ENCODE measurements around the gene GREB1.

DNA sequence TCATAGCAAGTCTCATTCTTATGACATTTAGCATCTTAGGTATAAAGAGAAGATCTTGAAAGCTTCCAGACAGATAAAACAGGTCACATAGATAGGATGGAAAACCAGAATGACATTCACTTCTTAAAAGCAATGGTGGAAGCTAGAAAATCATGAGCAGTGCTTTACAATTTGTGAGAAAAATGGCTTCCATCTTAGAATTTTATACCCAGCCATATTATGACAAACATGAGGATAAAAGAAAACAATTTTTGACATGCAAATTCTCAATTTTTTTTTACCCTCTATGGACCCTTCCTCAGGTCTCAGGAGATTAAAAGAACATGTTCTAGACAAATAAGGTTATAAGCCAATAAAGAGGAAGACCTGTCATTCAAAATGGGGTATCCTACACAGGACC, 129.0 kb downstream of the GREB1 start:
- TF ChIP-seq, protein P1, sequence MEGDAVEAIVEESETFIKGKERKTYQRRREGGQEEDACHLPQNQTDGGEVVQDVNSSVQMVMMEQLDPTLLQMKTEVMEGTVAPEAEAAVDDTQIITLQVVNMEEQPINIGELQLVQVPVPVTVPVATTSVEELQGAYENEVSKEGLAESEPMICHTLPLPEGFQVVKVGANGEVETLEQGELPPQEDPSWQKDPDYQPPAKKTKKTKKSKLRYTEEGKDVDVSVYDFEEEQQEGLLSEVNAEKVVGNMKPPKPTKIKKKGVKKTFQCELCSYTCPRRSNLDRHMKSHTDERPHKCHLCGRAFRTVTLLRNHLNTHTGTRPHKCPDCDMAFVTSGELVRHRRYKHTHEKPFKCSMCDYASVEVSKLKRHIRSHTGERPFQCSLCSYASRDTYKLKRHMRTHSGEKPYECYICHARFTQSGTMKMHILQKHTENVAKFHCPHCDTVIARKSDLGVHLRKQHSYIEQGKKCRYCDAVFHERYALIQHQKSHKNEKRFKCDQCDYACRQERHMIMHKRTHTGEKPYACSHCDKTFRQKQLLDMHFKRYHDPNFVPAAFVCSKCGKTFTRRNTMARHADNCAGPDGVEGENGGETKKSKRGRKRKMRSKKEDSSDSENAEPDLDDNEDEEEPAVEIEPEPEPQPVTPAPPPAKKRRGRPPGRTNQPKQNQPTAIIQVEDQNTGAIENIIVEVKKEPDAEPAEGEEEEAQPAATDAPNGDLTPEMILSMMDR (conservative IDR thresholded peaks at IDR 0.05; ENCODE audit: low read depth, low read length), result no peak
- TF ChIP-seq POLR2A (IDR thresholded peaks at IDR 0.05; ENCODE audit: low read depth, low read length) (no peak), SMC3 (IDR thresholded peaks at IDR 0.05; ENCODE audit: low read depth, low read length) (no peak), RFX5 (IDR thresholded peaks at IDR 0.05; ENCODE audit: low read depth, low read length) (no peak), BHLHE40 (IDR thresholded peaks at IDR 0.05; ENCODE audit: low read depth, low read length) (no peak)

Measured in IMR-90 (cell line).